WTC11 (cell line): Measurements from ENCODE around the gene RIN3. TPM values are rescaled to one million over a fixed set of nuclear protein-coding genes. Genes with fewer than 3 reads are reported as not detected.

Experiments
- ATAC-seq: fragments of 200-7000 bp; cut with Tn5 transposase; 2 replicates; pipeline ENCODE4 v1.10.0; 2021; ENCODE audit warnings: mild to moderate bottlenecking, moderate library complexity
- CTCF ChIA-PET: fragments of 300-600 bp; sonication (Branson Sonifier 250); formaldehyde crosslinking; loops from one replicate; lab custom pipeline; 2021; ENCODE audit warnings: antibody characterized with exemption; lab: Charles Lee
- POLR2A ChIA-PET: fragments of 350-600 bp; sonication (Branson Sonifier 250); formaldehyde crosslinking; loops from one replicate; lab custom pipeline; 2021; ENCODE audit warnings: antibody characterized with exemption; lab: Charles Lee
- DNase-seq: peaks from one replicate; pipeline ENCODE4 v3.0.0; 2021; ENCODE audit warnings: low spot score
- H3K27ac Mint-ChIP-seq: 2 replicates; pipeline ENCODE4 v1.8.0; 2021; ENCODE audit warnings: mixed read lengths
- H3K27me3 Mint-ChIP-seq: 2 replicates; pipeline ENCODE4 v1.8.0; 2021; ENCODE audit warnings: low read depth, mild to moderate bottlenecking, moderate library complexity, mixed read lengths
- H3K36me3 Mint-ChIP-seq: 2 replicates; pipeline ENCODE4 v1.8.0; 2021; ENCODE audit warnings: mixed read lengths
- H3K4me1 Mint-ChIP-seq: 2 replicates; pipeline ENCODE4 v1.8.0; 2022; ENCODE audit warnings: mixed read lengths
- H3K4me3 Mint-ChIP-seq: 2 replicates; pipeline ENCODE4 v1.8.0; 2021; ENCODE audit warnings: mild to moderate bottlenecking, moderate library complexity, mixed read lengths
- H3K9me3 Mint-ChIP-seq: 2 replicates; pipeline ENCODE4 v1.8.0; 2021; ENCODE audit warnings: mixed read lengths
- CDX4 ChIP-seq: fragments of 250-450 bp; sonication (Bioruptor Pico); IDR thresholded peaks from 2 replicates; pipeline ENCODE4 v1.9.0; 2021; ENCODE audit warnings: moderate library complexity, mild to moderate bottlenecking, inconsistent platforms, borderline replicate concordance
- EMX1 ChIP-seq: fragments of 250-450 bp; sonication (Bioruptor Pico); IDR thresholded peaks from 2 replicates; pipeline ENCODE4 v1.8.0; 2021; ENCODE audit warnings: mild to moderate bottlenecking
- FOXK1 ChIP-seq: sonication (generic); formaldehyde crosslinking; IDR thresholded peaks from 2 replicates; pipeline ENCODE4 v1.8.0; 2022; ENCODE audit warnings: mild to moderate bottlenecking, moderate library complexity, missing genetic modification reagents
- GTF2I ChIP-seq: fragments of 250-450 bp; sonication (Bioruptor Pico); conservative IDR thresholded peaks from 2 replicates; pipeline ENCODE4 v1.4.0; 2021; ENCODE audit warnings: mild to moderate bottlenecking
- HMGA2 ChIP-seq: fragments of 250-450 bp; sonication (Bioruptor Pico); IDR thresholded peaks from 2 replicates; pipeline ENCODE4 v1.4.0; 2021; ENCODE audit warnings: mild to moderate bottlenecking, moderate library complexity
- IRF1 ChIP-seq: sonication (generic); formaldehyde crosslinking; IDR thresholded peaks from 2 replicates; pipeline ENCODE4 v1.8.0; 2023; ENCODE audit warnings: missing genetic modification reagents
- IRF2 ChIP-seq: sonication (generic); formaldehyde crosslinking; IDR thresholded peaks from 2 replicates; pipeline ENCODE4 v1.8.0; 2022; ENCODE audit warnings: low read depth, missing genetic modification reagents, borderline replicate concordance
- JAZF1 ChIP-seq: fragments of 250-450 bp; sonication (Bioruptor Pico); IDR thresholded peaks from 2 replicates; pipeline ENCODE4 v1.9.0; 2021; ENCODE audit warnings: moderate library complexity, mild to moderate bottlenecking, inconsistent platforms
- MXD4 ChIP-seq: fragments of 250-450 bp; sonication (Bioruptor Pico); IDR thresholded peaks from 2 replicates; pipeline ENCODE4 v1.8.0; 2021; ENCODE audit warnings: mild to moderate bottlenecking, moderate library complexity, borderline replicate concordance
- NFYB ChIP-seq: sonication (generic); formaldehyde crosslinking; conservative IDR thresholded peaks from 2 replicates; pipeline ENCODE4 v1.8.0; 2022; ENCODE audit warnings: low read depth, missing genetic modification reagents
- NR2C2 ChIP-seq: sonication (generic); formaldehyde crosslinking; IDR thresholded peaks from 2 replicates; pipeline ENCODE4 v1.8.0; 2022; ENCODE audit warnings: mild to moderate bottlenecking, missing genetic modification reagents
- PRDM15 ChIP-seq: sonication (generic); formaldehyde crosslinking; IDR thresholded peaks from 2 replicates; pipeline ENCODE4 v1.8.0; 2022; ENCODE audit warnings: missing genetic modification reagents
- SOX15 ChIP-seq: fragments of 250-450 bp; sonication (Bioruptor Pico); IDR thresholded peaks from 2 replicates; pipeline ENCODE4 v1.9.0; 2021; ENCODE audit warnings: mild to moderate bottlenecking
- TEAD1 ChIP-seq: sonication (generic); formaldehyde crosslinking; IDR thresholded peaks from 2 replicates; pipeline ENCODE4 v1.8.0; 2022; ENCODE audit warnings: mild to moderate bottlenecking, missing genetic modification reagents
- TP53 ChIP-seq: sonication (generic); formaldehyde crosslinking; IDR thresholded peaks from 2 replicates; pipeline ENCODE4 v1.8.1; 2023; ENCODE audit warnings: mild to moderate bottlenecking, missing genetic modification reagents
- ZNF219 ChIP-seq: sonication (generic); formaldehyde crosslinking; IDR thresholded peaks from 2 replicates; pipeline ENCODE4 v1.8.0; 2023; ENCODE audit warnings: missing genetic modification reagents, mild to moderate bottlenecking, borderline replicate concordance
- total RNA-seq: library from RNA; stranded (reverse); gene quantifications from 3 replicates; pipeline ENCODE4 v1.2.3, GENCODE V29; 2021
- TF ChIP-seq, protein P1 (sequence below): fragments of 250-450 bp; sonication (Bioruptor Pico); IDR thresholded peaks from 2 replicates; pipeline ENCODE4 v1.9.0; 2021; ENCODE audit warnings: mild to moderate bottlenecking

Gene RIN3
- total RNA-seq, 1 experiment from 2014 or later, result 3.3 TPM

- TF ChIP-seq FOXK1 (CRISPR knock-in tag) (no peak), GTF2I (CRISPR knock-in tag) (no peak), NFYB (CRISPR knock-in tag) (no peak), MXD4 (CRISPR knock-in tag) (no peak), IRF2 (no peak), TEAD1 (CRISPR knock-in tag) (no peak), EMX1 (CRISPR knock-in tag) (no peak)
- TF ChIP-seq, protein P1, sequence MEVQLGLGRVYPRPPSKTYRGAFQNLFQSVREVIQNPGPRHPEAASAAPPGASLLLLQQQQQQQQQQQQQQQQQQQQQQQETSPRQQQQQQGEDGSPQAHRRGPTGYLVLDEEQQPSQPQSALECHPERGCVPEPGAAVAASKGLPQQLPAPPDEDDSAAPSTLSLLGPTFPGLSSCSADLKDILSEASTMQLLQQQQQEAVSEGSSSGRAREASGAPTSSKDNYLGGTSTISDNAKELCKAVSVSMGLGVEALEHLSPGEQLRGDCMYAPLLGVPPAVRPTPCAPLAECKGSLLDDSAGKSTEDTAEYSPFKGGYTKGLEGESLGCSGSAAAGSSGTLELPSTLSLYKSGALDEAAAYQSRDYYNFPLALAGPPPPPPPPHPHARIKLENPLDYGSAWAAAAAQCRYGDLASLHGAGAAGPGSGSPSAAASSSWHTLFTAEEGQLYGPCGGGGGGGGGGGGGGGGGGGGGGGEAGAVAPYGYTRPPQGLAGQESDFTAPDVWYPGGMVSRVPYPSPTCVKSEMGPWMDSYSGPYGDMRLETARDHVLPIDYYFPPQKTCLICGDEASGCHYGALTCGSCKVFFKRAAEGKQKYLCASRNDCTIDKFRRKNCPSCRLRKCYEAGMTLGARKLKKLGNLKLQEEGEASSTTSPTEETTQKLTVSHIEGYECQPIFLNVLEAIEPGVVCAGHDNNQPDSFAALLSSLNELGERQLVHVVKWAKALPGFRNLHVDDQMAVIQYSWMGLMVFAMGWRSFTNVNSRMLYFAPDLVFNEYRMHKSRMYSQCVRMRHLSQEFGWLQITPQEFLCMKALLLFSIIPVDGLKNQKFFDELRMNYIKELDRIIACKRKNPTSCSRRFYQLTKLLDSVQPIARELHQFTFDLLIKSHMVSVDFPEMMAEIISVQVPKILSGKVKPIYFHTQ (CRISPR knock-in tag), result no peak
Measured at GRCh38 chr14:92542766-92543554, 29.4 kb downstream of the RIN3 start (continued).

DNA sequence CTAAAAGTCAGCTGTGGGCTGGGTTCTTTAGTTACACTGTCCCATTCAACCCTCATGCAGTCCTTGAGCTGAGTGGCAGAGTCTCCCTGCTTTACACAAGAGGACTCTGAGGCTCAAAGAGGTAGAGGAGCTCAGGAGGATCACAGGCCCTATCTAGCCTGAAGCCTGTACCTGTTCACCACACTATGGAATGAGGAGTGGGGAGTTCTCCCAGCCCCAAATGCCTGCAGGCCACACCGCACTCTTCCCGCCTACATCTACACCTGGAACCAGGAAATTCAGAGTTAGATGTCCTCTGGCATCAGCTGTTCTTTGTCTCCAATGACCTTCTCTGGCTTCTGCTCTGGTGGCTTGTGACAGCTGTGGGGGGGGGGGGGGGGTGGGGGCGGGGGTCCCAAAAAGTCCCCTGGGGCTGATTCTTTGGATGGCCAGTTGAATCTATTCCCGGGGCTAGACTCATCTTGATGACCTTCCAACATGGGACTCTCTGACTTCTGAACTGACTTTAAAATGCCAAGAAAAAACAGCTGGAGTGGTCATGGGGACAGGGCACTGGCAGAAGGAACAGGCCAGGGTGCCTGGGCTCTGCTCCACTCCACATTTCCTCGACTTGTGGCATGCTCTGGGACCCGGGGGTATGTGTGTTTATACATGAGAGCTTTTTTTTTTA is 30.6 kb downstream of the RIN3 start:
- Mint-ChIP-seq H3K27ac (no peak overlapping the region), H3K9me3 (no peaks in the 10 kb centered on the region), H3K4me3 (no peak overlapping the region), H3K4me1 (no peaks in the 10 kb centered on the region), H3K27me3 (no peaks in the 10 kb centered on the region), H3K36me3 (no peaks in the 10 kb centered on the region)
- DNase-seq, result no peak
- ChIA-PET CTCF (interaction anchor here (0.6 to 0.7 kb wide), 5 partner anchors 30 to 1460 kb away, joined by 3 to 6 read pairs (median 4); no protein-coding TSS in a partner anchor), POLR2A (no interaction called here)
- no peak for ATAC-seq
- TF ChIP-seq TP53 (CRISPR knock-in tag), result no peak
- no peak for TF ChIP-seq ZNF219
- TF ChIP-seq NR2C2 (CRISPR knock-in tag), result no peak
- no peak for TF ChIP-seq IRF1 (CRISPR knock-in tag)

- no peaks in the 10 kb centered on the region for H3K27me3 Mint-ChIP-seq
- no peaks in the 10 kb centered on the region for H3K4me1 Mint-ChIP-seq
- H3K36me3 Mint-ChIP-seq, result no peaks in the 10 kb centered on the region
- no peak overlapping the region for H3K27ac Mint-ChIP-seq
- ChIA-PET POLR2A (no interaction called here), CTCF (no interaction called here)
- DNase-seq (no peak), ATAC-seq (no peak)
- no peak for TF ChIP-seq TP53 (CRISPR knock-in tag)
- peak; percentile 98 for TF ChIP-seq HMGA2
- no peak overlapping the region for H3K4me3 Mint-ChIP-seq
- no peaks in the 10 kb centered on the region for H3K9me3 Mint-ChIP-seq
Measured at GRCh38 chr14:92546347-92547053, 32.9 kb downstream of the RIN3 start.

GRCh38 chr14:92549105-92549858 is 35.7 kb downstream of the RIN3 start:
- ChIA-PET POLR2A (interaction anchor here (0.6 to 1.1 kb wide), 2 partner anchors 20 to 684 kb away, joined by 3 to 5 read pairs; no protein-coding TSS in a partner anchor), CTCF (interaction anchor here (1.2 to 2.0 kb wide), 3 partner anchors 39 to 88 kb away, joined by 3 to 5 read pairs (median 4); no protein-coding TSS in a partner anchor)
- H3K9me3 Mint-ChIP-seq, result no peaks in the 10 kb centered on the region
- DNase-seq (no peak), ATAC-seq (no peak)
- H3K4me3 Mint-ChIP-seq, result no peak overlapping the region
- H3K4me1 Mint-ChIP-seq, result 0 out of 2 replicates have a peak, but pooled peaks cover 6% of the 10 kb centered on the region
- H3K36me3 Mint-ChIP-seq, result no peaks in the 10 kb centered on the region
- no peaks in the 10 kb centered on the region for H3K27me3 Mint-ChIP-seq
- no peak for TF ChIP-seq FOXK1 (CRISPR knock-in tag)
- no peak for TF ChIP-seq PRDM15 (CRISPR knock-in tag)
- no peak for TF ChIP-seq JAZF1 (CRISPR knock-in tag)
- TF ChIP-seq SOX15 (CRISPR knock-in tag), result no peak
- no peak for TF ChIP-seq CDX4 (CRISPR knock-in tag)
- no peak overlapping the region for H3K27ac Mint-ChIP-seq
